Measurements from ENCODE around the gene GYPC.
"Not testable (repeated sequence)": the region's sequence is repeated elsewhere in the genome, so short reads cannot be mapped to it uniquely, and the experiment has no call there.

GYPC gene

DNA sequence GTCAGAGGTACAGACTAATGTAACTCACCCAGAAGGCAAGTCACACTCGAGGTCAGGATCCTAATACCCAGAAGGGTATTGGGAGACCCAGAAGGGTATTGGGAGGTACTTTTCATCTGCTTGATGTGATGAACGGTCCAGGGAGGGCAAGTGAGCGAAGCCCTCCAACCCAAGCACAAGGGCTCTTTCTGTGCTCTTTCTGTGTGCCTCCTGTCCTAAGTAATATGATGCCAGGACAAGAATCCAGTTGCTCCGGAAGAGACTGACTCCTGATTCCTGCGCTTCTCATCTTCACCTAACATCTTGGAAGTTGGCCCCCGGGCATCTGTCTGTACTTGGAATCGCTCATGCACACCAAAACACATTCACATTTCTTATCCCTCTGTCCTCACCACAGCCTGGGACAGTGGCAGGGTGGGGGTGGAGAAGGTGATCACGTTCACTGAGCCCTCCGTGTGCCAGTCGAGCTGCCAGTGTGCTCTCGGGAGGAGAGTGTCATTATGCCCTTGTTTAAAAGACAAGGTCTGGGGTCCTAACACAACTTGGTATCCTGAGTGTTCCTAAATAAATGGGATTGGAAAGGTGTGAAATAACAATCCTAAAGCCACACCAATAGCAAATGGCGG, 17.1 kb downstream of the GYPC start:
- no peak for DNase-seq

DNA sequence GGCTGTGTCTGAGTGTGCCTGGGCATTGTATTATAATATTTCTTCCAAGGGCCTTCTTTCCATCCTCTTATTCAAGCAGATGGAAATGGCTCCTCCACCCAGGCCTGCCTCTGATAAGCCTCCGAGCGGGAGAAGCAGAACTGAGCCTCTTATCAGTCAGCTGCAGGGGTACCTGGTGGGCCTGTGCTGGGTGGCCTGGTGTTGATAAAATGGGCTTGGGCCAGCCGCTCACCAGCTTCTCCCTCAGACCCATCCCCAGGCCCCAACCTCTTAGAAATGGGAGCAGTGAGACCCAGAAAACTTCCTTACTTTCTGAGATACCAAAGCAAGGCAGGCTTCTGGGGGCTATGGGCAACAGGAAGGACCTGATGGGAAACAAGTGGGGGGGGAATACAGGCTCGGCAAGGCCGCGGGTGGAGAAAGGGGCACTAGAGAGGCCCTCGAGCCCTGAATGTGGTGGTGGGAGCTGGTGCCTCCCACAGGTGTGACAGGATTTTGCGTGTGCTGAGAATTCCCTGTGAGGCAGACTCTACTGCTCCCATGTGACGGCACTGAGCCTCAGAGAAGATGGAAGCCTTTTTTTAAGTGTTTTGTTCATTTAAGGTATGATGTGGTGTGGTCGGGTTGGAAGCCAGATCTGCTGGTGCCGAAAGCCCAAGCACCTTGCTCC, 18.3 kb downstream of the GYPC start:
- peak; percentile 34 for DNase-seq

DNA sequence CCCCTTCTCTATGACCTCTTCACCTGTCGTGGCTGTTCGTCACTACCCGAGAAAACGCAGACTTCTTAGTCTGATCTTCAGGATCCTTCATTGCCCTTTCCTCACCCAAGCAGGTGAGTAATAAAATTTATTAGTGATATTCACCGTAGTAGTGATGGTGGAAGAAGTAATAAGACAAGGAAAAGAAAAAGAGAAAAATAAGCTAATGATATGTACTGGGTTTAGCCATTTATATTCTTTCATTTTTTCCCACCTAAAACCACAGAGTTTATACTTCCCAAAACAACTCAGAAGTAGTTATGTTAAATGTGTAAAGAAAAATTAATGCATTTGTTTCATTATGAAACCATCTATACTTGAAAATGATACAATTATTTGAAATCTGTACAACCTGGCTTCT, 19.7 kb downstream of the GYPC start:
- DNase-seq = no peak

DNA sequence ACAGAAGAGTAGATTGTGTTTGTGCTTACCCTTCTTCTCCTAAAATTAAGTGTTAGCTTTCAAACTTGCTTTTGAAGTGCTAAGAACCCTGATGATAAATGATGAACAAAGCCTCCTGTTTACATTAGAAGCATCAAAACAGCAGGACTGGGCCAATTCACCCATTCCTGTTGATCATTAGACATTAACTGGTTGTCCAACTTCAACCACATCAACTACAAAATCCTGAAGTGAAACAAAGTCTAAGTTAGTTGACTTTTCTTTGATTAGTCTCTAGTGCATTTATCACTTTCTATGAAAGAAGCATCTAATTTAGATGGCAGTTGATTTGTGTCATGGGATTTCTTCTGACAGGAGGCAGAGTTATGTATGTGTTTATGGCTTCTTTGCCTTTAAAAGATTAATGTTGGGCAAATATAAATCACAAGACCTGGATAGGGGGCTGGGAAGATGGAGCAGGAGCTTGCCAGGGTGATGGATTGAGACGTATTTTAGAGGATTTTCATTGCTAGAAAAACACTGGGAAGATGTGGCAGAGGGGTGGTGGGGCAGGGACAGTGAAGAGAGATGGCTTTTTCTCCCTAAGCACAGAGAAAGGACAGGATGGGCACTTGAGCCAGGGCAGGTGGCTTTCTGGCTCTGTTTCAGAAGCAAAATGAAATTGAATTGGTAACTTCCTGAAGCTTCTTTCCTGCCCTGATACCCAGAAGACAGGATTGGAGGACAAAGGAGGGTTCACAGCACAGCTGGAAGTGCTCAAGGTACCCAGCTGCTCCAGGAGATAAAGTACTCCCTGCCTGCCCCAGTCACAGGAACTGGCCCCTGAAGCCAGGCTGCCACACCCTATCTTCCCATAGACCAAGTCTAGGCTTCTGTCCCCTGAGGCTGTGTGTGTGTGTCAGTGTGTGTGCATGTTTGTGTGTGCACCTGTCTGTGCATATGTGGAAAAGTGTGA, 20.5 kb downstream of the GYPC start:
- no peak for DNase-seq

DNA sequence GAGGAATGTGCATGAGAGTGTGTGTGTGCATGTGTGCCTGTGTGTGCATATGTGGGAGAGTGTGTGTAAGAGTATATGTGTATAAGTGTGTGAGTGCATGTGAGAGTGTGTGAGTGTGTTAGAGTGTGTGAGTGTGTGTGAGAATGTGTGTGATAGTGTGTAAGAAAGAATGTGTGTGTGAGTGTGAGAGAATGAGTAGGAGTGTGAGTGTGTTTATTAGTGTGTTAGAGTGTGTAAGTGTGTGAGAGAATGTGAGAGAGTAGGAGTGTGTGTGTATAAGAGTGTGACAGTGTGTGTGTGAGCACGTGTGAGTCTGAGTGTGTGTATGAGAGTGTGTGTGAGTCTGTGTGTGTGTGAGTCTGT, 21.2 kb downstream of the GYPC start:
- DNase-seq = no peak

DNA sequence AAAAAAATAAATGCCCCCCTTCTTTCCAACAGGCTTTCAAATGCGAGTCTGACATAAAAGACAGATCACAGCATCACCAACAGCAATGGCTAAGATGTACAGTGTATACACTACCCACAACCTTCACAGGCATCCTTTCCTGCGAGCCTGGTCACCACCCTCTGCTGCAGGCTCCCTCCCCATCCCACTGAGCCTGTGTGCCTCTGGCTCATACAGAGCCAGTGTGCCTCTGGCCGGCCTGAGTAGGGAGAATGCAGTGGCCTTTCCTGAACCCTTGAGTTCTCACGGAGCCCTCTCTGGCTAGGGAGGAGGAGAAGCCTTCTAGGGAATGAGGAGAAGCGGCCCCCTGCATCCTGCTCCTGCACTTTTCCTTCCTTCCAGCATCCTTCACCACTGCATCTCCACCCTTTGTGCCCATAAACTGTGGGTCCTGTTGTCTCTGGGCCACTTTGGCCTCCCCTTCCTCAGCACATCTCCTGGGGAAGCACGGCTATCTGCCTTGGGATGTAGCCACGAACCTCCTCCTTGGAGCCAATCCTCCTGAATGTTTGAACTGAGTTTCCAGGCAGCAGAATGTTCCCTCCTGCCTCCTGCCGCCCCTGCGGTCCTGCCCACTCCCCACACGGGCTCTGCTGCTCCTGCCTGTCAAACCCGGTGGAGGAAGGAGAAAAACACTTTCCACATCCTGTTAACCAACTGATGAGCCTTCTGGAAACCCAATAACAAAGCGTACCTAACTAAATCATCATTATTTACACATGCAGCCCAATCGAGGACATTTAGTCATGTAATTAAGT, 22.5 kb downstream of the GYPC start:
- no peak for DNase-seq

DNA sequence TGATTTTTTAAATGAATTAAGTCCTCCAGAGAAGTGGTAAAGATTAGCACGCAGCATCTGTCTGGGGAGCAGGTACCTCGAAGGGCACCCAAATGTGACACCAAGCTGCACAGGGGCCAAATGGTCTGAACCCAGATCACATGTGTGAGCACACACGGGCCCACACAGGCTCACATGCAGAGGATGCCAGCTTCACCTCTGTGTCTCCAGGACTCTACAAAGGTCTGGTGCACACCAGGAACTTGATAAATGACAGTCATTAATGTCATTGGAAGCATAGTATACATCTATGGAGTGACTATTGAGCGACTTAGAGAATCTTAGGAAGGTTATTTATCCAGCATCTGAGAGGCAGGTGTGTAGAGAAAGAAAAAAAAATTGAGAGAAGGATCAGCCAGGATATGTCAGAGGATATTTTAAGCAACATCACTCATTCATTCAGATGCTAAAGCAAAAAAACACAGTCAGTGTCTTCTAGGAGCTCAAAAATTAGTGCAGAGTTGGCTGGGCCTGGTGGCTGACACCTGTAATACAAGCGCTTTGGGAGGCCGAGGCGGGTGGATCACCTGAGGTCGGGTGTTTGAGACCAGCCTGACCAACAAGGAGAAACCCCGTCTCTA, 23.2 kb downstream of the GYPC start:
- no peak for DNase-seq

DNA sequence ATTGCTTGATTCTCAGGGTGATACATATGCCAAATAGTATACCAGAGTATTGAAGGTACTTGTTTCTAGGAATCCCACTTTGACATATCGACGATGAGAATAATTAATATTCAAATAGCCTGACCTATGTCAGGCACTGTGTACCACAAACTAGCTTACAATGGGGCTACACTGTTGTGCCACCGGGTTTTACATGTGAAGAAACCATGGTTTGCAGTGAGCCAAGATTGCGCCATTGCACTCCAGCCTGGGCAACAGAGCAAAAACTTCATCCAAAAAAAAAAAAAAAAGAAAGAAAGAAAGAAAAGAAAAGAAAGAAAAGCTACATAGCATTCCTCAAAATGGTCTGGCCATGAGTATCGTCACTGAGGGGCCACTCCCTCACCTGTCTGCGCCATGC, 25.5 kb downstream of the GYPC start:
- no peak for DNase-seq

DNA sequence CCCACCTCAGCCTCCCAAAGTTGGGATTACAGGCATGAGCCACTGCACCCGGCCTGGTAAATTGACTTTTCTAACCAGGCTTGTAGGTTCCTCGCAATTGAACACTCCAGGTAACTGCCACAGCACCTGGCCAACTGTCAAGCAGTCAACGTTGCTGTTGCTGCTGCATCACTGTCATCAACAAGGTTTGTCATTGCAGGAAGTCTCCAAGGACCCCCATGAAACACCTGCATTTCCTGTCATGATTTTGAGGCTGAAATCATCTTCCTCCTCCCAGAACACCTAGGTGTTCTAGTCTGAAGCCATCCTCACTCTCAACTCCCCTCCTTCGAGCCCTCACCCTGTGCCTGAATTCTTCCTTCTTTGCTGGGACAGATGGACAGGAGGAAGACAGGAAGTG, 29.7 kb downstream of the GYPC start:
- DNase-seq = no peak

DNA sequence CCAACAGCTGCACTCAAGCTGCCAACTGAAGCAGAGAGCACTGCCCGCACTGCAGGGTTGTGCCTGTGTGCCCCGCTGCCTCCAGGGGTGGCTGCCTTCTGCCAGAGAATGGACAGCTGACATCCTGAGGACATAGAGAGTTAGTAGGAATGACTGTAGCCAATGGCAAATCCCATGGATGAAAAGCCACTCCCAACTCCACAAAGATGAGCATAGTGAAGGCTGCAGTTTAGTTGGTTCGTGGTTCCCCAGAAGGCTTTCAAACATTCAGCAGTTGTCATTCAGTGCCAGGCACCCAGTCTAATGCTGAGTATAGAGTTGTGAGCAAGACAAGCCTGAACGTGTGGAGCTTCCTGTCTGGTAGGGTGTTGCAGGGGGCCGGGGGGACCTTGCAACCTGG, 30.3 kb downstream of the GYPC start:
- DNase-seq = no peak

DNA sequence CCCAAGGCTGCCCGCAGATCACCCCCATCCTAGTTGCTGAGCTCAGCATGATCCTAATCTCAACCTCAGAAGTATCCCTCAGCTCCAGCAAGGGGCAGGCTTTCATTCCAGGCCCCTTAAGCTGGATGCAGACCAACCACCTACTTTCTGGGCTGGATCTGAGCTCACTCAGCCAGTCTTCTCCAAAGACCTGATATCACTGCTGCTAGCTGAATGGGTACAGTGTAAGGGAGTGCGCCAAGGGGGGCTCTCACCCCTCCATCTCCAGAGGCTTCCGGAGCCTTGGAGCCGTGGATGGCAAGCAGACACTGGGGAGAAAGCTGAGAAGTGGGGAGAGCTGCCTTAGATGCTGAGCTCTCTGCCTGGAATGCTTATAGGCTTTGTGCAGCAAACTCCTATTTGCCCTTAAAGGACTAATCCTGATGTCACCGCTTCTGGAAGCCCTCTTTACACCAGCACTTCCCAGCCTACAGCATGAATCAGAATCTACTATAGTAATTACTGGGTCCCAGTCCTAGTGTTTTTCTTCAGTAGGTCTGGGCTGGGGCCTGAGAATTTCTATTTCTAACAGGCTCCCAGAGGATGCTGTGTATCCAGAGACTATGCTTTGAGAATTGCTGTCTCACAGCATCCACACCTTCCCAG, 31.0 kb downstream of the GYPC start:
- DNase-seq = no peak

DNA sequence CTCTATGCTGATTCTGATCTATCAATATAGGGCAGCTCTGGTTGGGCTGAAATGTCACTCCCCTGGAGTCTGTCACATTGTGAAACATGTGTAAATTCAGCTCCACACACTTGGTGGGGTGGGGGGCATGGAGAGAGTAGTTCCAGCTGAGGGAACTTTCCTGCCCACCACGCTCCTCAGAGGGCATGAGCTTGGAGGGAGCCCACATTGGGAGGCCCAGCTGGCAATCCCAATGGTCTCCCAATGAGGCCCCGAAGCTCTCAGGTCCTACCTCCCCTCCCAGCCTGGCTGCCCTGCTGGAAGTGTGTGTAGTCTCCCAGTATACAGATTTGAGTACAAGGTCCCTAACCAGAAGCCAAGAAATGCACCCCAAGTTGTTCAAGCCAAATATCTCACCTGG, 31.5 kb downstream of the GYPC start:
- DNase-seq = no peak

DNA sequence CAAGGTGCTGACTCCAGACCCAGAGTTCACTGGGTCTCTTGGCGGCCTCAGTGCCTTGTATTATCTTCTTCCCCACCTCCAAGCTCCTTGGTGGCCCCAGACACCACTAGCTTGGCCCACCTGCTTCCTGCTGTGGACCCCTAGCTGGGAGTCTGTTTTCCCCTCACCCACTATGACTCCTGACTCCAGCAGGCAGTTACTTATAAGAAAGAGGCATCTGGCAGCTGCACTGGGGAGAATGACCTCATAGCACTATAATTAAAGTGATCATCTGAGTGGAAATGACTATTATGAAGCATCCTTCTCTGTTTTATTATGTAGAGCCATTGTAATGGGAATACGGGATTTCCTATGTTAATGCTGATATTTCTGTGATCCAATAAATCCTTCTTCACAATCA, 32.6 kb downstream of the GYPC start:
- peak; percentile 24 for DNase-seq

DNA sequence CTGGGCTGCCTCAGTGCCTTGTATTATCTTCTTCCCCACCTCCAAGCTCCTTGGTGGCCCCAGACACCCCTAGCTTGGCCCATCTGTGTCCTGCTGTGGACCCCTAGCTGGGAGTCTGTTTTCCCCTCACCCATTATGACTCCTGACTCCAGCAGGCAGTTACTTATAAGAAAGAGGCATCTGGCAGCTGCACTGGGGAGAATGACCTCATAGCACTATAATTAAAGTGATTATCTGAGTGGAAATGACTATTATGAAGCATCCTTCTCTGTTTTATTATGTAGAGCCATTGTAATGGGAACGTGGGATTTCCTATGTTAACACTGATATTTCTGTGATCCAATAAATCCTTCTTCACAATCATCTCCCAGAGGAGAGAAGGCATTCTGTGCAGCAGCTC, 36.3 kb downstream of the GYPC start:
- DNase-seq = peak; percentile 3

DNA sequence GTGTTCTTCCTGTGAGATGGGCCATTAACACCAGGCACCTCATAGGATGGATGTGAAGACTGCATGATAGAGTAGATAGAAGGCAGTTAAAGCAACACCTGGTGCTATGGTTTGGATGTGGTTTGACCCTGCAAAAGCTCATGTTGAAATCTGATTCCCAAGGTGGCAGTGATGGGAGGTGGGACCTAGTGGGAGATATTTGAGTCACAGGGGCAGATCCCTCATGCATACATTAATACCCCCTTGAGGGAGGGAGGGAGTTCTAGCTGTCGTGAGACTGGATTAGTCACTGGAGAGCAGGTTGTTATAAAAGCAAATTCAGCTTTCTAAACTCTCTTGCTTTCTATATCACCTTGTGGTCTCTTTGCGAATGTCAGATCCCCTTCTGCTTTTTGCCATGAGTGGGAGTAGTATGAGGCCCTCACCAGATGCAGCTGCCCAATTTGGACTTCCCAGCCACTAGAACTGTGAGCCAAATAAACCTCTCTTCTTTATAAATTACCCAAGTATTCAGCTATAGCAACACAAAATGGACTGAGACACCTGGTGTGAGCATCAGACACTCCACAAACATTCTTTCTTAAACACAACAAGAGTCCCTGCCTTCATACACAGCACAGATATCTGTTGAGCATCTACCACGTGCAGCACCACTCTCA, 37.1 kb downstream of the GYPC start:
- DNase-seq = not testable (repeated sequence)

DNA sequence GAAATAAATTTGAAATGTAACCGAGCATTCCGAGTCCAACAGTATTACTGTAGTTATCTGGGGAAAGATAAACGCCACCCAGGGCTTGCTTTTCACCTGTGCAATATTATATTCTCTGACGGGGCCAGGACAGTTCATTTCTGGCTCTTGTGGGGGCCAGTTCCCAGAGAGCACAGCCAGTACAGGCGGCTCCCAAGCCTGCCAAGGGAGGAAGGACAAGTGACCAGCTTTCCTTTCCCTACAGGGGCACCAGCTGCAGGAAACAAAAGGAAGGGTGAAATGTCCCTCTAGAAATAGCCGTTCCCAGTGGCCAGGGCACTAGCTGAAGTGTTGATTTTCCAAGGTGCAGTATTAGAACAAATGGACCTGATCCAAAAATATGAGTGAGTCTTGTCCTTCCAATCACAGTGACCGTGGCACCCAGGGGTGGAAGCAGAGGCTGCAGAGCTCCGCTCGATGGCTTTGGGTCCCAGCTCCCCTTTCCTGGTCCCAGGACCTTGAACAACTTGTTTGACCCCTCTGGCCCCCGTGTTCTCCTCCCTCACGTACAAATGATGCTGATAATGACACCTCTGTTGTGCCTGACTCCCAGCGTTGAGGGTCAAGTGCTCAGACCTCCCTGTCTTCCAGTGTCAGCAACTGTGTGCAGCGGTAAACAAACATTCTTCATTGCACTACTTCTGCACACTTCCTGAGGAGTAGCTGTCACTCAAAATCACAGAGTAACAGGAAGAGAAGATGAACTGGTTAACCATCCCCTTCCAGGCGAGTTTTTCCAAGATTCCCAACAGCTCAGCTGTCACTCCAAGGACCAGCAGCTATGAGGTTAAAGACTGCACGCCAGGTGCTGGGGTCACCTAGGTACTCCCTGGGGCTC, 40.9 kb downstream of the GYPC start:
- DNase-seq = no peak

DNA sequence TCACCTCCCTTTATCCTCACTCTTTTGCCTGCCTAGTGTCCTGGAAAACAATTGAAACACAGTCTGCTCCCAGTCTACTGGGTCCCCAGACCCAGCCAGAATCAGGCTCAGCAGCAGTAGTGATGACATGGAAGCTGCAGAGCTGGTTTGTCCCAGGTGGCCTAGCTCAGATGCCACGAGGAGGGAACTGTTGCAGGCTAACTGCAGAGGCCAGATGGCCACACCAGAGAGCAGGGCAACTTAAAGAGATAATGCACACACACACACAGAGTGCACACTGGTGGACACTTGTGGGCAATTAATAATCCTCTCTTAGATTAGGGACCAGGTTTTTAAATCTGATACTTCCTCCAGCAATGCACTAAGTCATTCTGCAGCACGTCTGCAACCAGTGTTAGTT, 42.4 kb downstream of the GYPC start:
- DNase-seq = no peak

DNA sequence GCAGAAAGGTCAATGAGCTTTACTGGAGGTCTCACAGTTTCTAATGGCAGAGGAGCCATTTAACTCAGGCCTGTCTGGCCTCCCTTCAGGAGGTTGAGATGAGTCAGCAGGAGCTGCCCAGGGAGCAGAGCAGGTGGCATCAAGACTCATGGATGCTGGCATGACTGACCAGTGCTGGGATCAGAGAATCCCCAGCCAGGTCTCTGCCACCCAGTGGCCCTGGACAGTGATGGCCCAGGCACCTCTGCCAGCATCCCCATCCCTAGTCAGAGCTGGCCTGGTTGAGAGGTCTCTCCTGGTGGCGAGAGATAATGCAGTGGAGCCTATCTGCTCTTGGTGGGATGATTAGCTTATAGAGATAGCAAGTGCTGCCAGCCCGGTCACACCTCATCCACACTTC, 43.1 kb downstream of the GYPC start:
- no peak for DNase-seq

DNA sequence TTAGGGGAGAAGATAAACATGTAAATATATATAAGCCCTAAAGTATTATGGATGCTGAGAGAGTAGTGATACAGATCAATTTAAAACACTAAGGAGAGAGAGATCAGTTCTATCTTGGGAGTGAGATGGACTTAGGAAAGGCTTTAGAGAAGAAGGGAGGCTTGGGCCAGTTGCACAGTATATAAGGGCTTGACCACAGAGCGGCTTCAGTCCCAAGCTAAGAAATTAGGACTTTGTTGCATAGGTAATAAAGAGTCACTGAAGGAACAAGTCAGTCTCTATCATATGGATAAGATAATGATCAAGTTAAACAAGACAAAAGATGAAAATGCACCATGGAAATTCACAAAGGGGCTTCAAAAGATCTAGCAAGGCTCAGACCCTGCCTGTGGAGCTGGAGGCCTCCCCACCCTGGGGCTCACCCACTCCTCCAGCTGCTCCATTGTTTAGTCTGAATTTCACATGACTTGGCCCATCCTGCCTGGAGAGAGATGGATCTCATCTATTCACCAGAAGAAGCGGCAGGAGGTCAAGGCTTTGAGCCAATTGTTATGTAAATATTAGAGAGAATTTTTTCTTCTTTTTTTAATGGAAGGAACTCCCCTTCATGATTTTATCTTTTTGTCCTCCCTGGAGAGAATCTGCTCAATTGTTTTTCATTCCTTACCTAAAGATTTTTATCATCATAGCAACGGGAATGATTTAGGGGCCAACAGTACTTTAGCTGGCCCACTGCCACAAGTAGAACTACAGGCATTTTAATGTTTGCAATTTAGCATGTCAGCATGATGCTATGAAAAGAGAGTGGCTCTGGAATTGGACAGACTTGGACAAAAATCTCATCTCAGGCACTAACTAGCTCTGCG, 44.0 kb downstream of the GYPC start:
- peak; percentile 69 for DNase-seq

DNA sequence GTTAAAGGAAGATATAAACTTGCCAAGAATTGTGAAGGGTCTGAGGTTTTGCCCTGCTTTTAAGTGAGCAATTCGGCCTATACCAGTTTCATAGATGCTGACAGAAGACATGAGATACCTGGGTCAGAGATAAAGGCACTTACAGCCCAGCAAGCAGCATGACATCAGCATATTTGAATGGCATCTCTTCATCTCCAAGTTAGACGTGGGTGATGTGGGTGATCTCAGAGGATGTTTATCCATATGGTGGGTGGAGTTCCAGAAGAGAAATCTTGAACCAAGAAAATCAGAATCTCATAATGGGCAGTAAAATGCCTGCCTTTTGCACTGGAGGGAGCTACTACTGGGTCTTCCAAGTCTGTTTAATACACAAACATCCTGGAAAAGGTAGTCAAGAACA, 44.7 kb downstream of the GYPC start:
- no peak for DNase-seq
